Panc1 (cell line): ENCODE measurements around the gene ACTRT2. TPM values are rescaled to one million over a fixed set of nuclear protein-coding genes. Genes with fewer than 3 reads are reported as not detected.

Source experiments
- ATAC-seq: fragments of 200-7000 bp; cut with Tn5 transposase; 2 replicates; pipeline ENCODE4 v1.9.1; 2020; ENCODE audit warnings: mild to moderate bottlenecking, moderate library complexity
- BruUV-seq: library from RNA; stranded (reverse); fragments of 400-500 nt; replicated peaks from 2 replicates; lab custom pipeline; 2021; lab: Mats Ljungman, UMichigan
- CTCF ChIA-PET: fragments of 300-600 bp; sonication (Branson Sonifier 250); formaldehyde crosslinking; loops from one replicate; lab custom pipeline; 2022; ENCODE audit warnings: antibody characterized with exemption; lab: Charles Lee
- POLR2A ChIA-PET: fragments of 300-600 bp; sonication (Branson Sonifier 250); formaldehyde crosslinking; loops from one replicate; lab custom pipeline; 2022; ENCODE audit warnings: antibody characterized with exemption; lab: Charles Lee
- DNase-seq: peaks from one replicate; pipeline ENCODE4 v3.0.0-alpha.2; 2010; ENCODE audit warnings: low read depth, low spot score
- H3K27ac ChIP-seq: 2 replicates; pipeline ENCODE4 v1.5.1; 2011; ENCODE audit warnings: mild to moderate bottlenecking, low read length, inconsistent platforms
- H3K27me3 ChIP-seq: fragments of 200-500 bp; sonication (Bioruptor generic); 2 replicates; pipeline ENCODE4 v1.6.0; 2014; ENCODE audit warnings: low read length, inconsistent platforms; ENCODE audit not compliant: control insufficient read depth, insufficient read depth
- H3K36me3 ChIP-seq: fragments of 200-500 bp; sonication (Bioruptor generic); 2 replicates; pipeline ENCODE4 v1.5.1; 2014; ENCODE audit warnings: inconsistent platforms, mild to moderate bottlenecking, low read length, moderate library complexity; ENCODE audit not compliant: control insufficient read depth, insufficient read depth
- H3K4me1 ChIP-seq: 2 replicates; pipeline ENCODE4 v1.5.1; 2011; ENCODE audit warnings: inconsistent platforms, mild to moderate bottlenecking, low read length, moderate library complexity; ENCODE audit not compliant: control insufficient read depth, insufficient read depth
- H3K4me3 ChIP-seq, 2 experiments: 2 replicates each; pipeline ENCODE4 v1.5.1; 2011 to 2012; ENCODE audit warnings: low read depth in 2 of 2, low read length in 2 of 2, mild to moderate bottlenecking in 2 of 2, inconsistent platforms in 1 of 2, moderate library complexity in 1 of 2
- H3K9me3 ChIP-seq: fragments of 200-500 bp; sonication (Bioruptor generic); 2 replicates; pipeline ENCODE4 v1.5.1; 2014; ENCODE audit warnings: low read depth, mild to moderate bottlenecking, inconsistent platforms, low read length, moderate library complexity; ENCODE audit not compliant: control insufficient read depth, insufficient read depth
- CTCF ChIP-seq: fragments of 450-650 bp; IDR thresholded peaks from 2 replicates; pipeline ENCODE4 v1.5.1; 2017; ENCODE audit warnings: mild to moderate bottlenecking
- POLR2AphosphoS5 ChIP-seq: IDR thresholded peaks from 2 replicates; pipeline ENCODE4 v1.6.1; 2012; ENCODE audit warnings: mild to moderate bottlenecking, low read depth, low read length, moderate library complexity
- REST ChIP-seq, 2 experiments: IDR thresholded peaks; 2 replicates each; pipeline ENCODE4 v1.6.1; 2011 to 2012; ENCODE audit warnings: low read depth in 2 of 2, control low read depth in 1 of 2, low read length in 1 of 2, mild to moderate bottlenecking in 1 of 2, moderate library complexity in 1 of 2; ENCODE audit not compliant: insufficient read depth in 1 of 2
- SIN3A ChIP-seq: IDR thresholded peaks from 2 replicates; pipeline ENCODE4 v1.6.1; 2012; ENCODE audit warnings: low read depth, mild to moderate bottlenecking, low read length, moderate library complexity, borderline replicate concordance; ENCODE audit not compliant: insufficient read depth
- TCF7L2 ChIP-seq: IDR thresholded peaks from 2 replicates; pipeline ENCODE4 v1.6.1; 2011; ENCODE audit warnings: mild to moderate bottlenecking, low read depth, low read length, inconsistent platforms
- in situ Hi-C: cut with HindIII; loops from 2 replicates; pipeline ENCODE4 v1.10.0; 2016; ENCODE audit warnings: low sequenced_read_pairs, low pct_unique_long_range_greater_than_20kb
- intact Hi-C: fragments of 100-400 bp; cut with micrococcal nuclease; formaldehyde crosslinking; loops from one replicate; pipeline ENCODE4 v1.10.0; 2022; ENCODE audit not compliant: unreplicated experiment
- total RNA-seq: library from RNA; stranded (reverse); gene quantifications from one replicate; pipeline ENCODE4 v1.2.1, GENCODE V29; 2021; ENCODE audit not compliant: unreplicated experiment

ACTRT2 gene
- total RNA-seq, 1 experiment from 2014 or later, result not detected

- intact Hi-C loops (loop anchor here (5.0 kb wide), 1 partner anchor 410 kb away; no protein-coding TSS in a partner anchor), in situ Hi-C loops (no loop called here)
- TF ChIP-seq SIN3A (no peak), CTCF (peak; percentile 95)
- no peak overlapping the region for H3K4me3 ChIP-seq
- no peak overlapping the region for H3K27ac ChIP-seq
- ChIA-PET POLR2A (no interaction called here), CTCF (interaction anchor here (0.6 to 0.7 kb wide), 3 partner anchors 10 to 412 kb away, joined by 3 to 4 read pairs (median 3); no protein-coding TSS in a partner anchor)
- no peaks in the 10 kb centered on the region for H3K27me3 ChIP-seq
- no TSS peak for BruUV-seq
- no peaks in the 10 kb centered on the region for H3K36me3 ChIP-seq
- ATAC-seq (peak; percentile 81), DNase-seq (no peak)
- no peaks in the 10 kb centered on the region for H3K4me1 ChIP-seq
- H3K9me3 ChIP-seq, result peaks cover 4% of the 10 kb centered on the region; the same call in 1 of the 2 replicates
These were observed 8.6 kb upstream of the ACTRT2 start for GRCh38 chr1:3012456-3013291.

- no peaks in the 10 kb centered on the region for H3K4me1 ChIP-seq
- CTCF ChIA-PET, result interaction anchor here (0.6 kb wide), 1 partner anchor 19 kb away, joined by 8 read pairs; no protein-coding TSS in a partner anchor
- POLR2A ChIA-PET, result no interaction called here
- no peaks in the 10 kb centered on the region for H3K9me3 ChIP-seq
- H3K4me3 ChIP-seq, result no peak overlapping the region
- 0 out of 2 replicates have a peak, but pooled peaks have one; percentile 8 for ATAC-seq
- DNase-seq, result no peak
- in situ Hi-C loops (no loop called here), intact Hi-C loops (loop anchor here (5.0 kb wide), 1 partner anchor 409 kb away; no protein-coding TSS in a partner anchor)
- no peaks in the 10 kb centered on the region for H3K27me3 ChIP-seq
- BruUV-seq, result no TSS peak
- no peaks in the 10 kb centered on the region for H3K36me3 ChIP-seq
- no peak for TF ChIP-seq CTCF
- no peak for TF ChIP-seq POLR2AphosphoS5
- no peak for TF ChIP-seq TCF7L2
- TF ChIP-seq SIN3A, result no peak
- TF ChIP-seq REST (IDR thresholded peaks at IDR 0.05; ENCODE audit: insufficient read depth in 1 of 2, low read depth in 2 of 2, low read length in 1 of 2), result no peak
- no peak overlapping the region for H3K27ac ChIP-seq
These were observed 7.8 kb upstream of the ACTRT2 start for GRCh38 chr1:3013371-3014049.
